Lower leg skin (tissue), 4 donors: ENCODE data around the gene ULK2. TPM values are rescaled to one million over a fixed set of nuclear protein-coding genes. Genes with fewer than 3 reads are reported as not detected.

Source experiments
- DNase-seq, 2 donors: peaks; one replicate each; pipeline ENCODE4 v3.0.0-alpha.2; 2019; ENCODE audit warnings: low spot score in 2 of 2
- H3K4me3 ChIP-seq: fragments of 200-600 bp; sonication (generic); 2 replicates; pipeline ENCODE4 v1.5.1; 2017; ENCODE audit warnings: mild to moderate bottlenecking, low read depth; ENCODE audit not compliant: poor library complexity, severe bottlenecking
- CTCF ChIP-seq, 3 donors: fragments of 450-650 bp; IDR thresholded peaks; one replicate each; pipeline ENCODE4 v1.5.1; 2016; ENCODE audit warnings: antibody characterized with exemption in 3 of 3, mild to moderate bottlenecking in 3 of 3, moderate library complexity in 2 of 3
- POLR2A ChIP-seq, 2 donors: fragments of 450-650 bp; IDR thresholded peaks; one replicate each; pipeline ENCODE4 v1.6.1; 2016 to 2017; ENCODE audit warnings: antibody characterized with exemption in 2 of 2, mild to moderate bottlenecking in 1 of 2, moderate library complexity in 1 of 2
- WGBS, 2 donors: methylation state at CpG; one replicate each; pipeline ENCODE4 v1.1.5; 2018; 5-methylcytosine and 5-hydroxymethylcytosine counted together
- intact Hi-C: fragments of 100-400 bp; cut with DNase I; formaldehyde crosslinking; loops from one replicate; pipeline ENCODE4 v1.15.0; 2023; ENCODE audit warnings: low total_unique reads
- total RNA-seq, 4 donors: library from RNA; depleted of rRNA; stranded (reverse); fragments of >200 nt; gene quantifications; one replicate each; pipeline ENCODE4 v1.1.0, GENCODE V29; 2016

ULK2 gene
- total RNA-seq, 4 donors from 2014 or later: 10.0 to 24.8 (median 19.7) TPM

- 87 to 88% methylated on average over 4 of the region's 4 CpGs for WGBS, 2 donors
- intact Hi-C loops: no loop called here
- no peak for TF ChIP-seq POLR2A (IDR thresholded peaks at IDR 0.05)
- no peak for TF ChIP-seq CTCF (IDR thresholded peaks at IDR 0.05)
- no peak overlapping the region for H3K4me3 ChIP-seq
- DNase-seq: no peak
Observed at GRCh38 chr17:19780846-19781245, 86.9 kb downstream of the ULK2 start.

- WGBS, 2 donors: 90 to 93% methylated on average over 6 of the region's 6 CpGs
- intact Hi-C loops: no loop called here
- no peak overlapping the region for H3K4me3 ChIP-seq
- no peak for DNase-seq
- TF ChIP-seq CTCF (IDR thresholded peaks at IDR 0.05): no peak
- no peak for TF ChIP-seq POLR2A (IDR thresholded peaks at IDR 0.05)
Observed at GRCh38 chr17:19773534-19773933, 94.2 kb downstream of the ULK2 start.

- WGBS, 2 donors: 66% methylated on average over 7 of the region's 7 CpGs
- H3K4me3 ChIP-seq: no peak overlapping the region
- intact Hi-C loops: no loop called here
- TF ChIP-seq POLR2A (IDR thresholded peaks at IDR 0.05): no peak
- DNase-seq: no peak
Observed at GRCh38 chr17:19771971-19772630, 95.6 kb downstream of the ULK2 start.

- intact Hi-C loops: no loop called here
- whole genome bisulfite sequencing, 2 donors: 64 to 70% methylated on average over 6 of the region's 6 CpGs
- H3K4me3 ChIP-seq: no peak overlapping the region
- TF ChIP-seq CTCF (IDR thresholded peaks at IDR 0.05) (no peak), POLR2A (IDR thresholded peaks at IDR 0.05) (no peak)
- no peak for DNase-seq
Observed at GRCh38 chr17:19770985-19771735, 96.6 kb downstream of the ULK2 start.

- WGBS, 2 donors: 78 to 80% methylated on average over 6 to 7 of the region's 7 CpGs
- TF ChIP-seq POLR2A (IDR thresholded peaks at IDR 0.05) (no peak), CTCF (IDR thresholded peaks at IDR 0.05) (no peak)
- intact Hi-C loops: loop anchor here (5.0 kb wide), 1 partner anchor 253 kb away; no protein-coding TSS in a partner anchor
- no peak overlapping the region for H3K4me3 ChIP-seq
- DNase-seq: no peak
Observed at GRCh38 chr17:19769946-19770652, 97.6 kb downstream of the ULK2 start.
